GM12864 (cell line): ENCODE measurements around the gene TLK2.
"Not testable (repeated sequence)": the region's sequence is repeated elsewhere in the genome, so short reads cannot be mapped to it uniquely, and the experiment has no call there.

Source experiments
- DNase-seq: peaks from one replicate; pipeline ENCODE4 v3.0.0-alpha.2; 2011; ENCODE audit warnings: low read depth
- H3K4me3 ChIP-seq: 2 replicates; pipeline ENCODE4 v1.5.1; 2011; ENCODE audit warnings: mild to moderate bottlenecking, low read depth, low read length, control low read depth
- CTCF ChIP-seq: IDR thresholded peaks from 2 replicates; pipeline ENCODE4 v1.5.1; 2011; ENCODE audit warnings: low read depth, mild to moderate bottlenecking, moderate library complexity, low read length, control low read depth, inconsistent platforms; ENCODE audit errors: missing control alignments

The TLK2 gene

GRCh38 chr17:62595484-62595883 is 116.9 kb downstream of the TLK2 start:
- no peak for DNase-seq
- no peak overlapping the region for H3K4me3 ChIP-seq
- no peak for TF ChIP-seq CTCF

GRCh38 chr17:62596662-62597061 is 118.0 kb downstream of the TLK2 start:
- no peak for TF ChIP-seq CTCF
- DNase-seq, result no peak
- H3K4me3 ChIP-seq, result no peak overlapping the region

- DNase-seq, result no peak
- H3K4me3 ChIP-seq, result no peak overlapping the region
- TF ChIP-seq CTCF, result no peak
Measured at GRCh38 chr17:62597150-62597549, 118.5 kb downstream of the TLK2 start.

GRCh38 chr17:62597920-62598319 is 119.3 kb downstream of the TLK2 start:
- no peak for TF ChIP-seq CTCF
- no peak for DNase-seq
- no peak overlapping the region for H3K4me3 ChIP-seq

GRCh38 chr17:62599964-62600657 is 121.5 kb downstream of the TLK2 start:
- DNase-seq, result no peak
- H3K4me3 ChIP-seq, result no peak overlapping the region
- TF ChIP-seq CTCF, result no peak

GRCh38 chr17:62600805-62601204 is 122.2 kb downstream of the TLK2 start:
- no peak overlapping the region for H3K4me3 ChIP-seq
- TF ChIP-seq CTCF, result no peak
- DNase-seq, result no peak

GRCh38 chr17:62601471-62601870 is 122.8 kb downstream of the TLK2 start:
- no peak overlapping the region for H3K4me3 ChIP-seq
- no peak for DNase-seq
- no peak for TF ChIP-seq CTCF

GRCh38 chr17:62603783-62604182 is 125.2 kb downstream of the TLK2 start:
- not testable (repeated sequence) for DNase-seq

More at GRCh38 chr17:62603783-62604182, 125.2 kb downstream of the TLK2 start:
- H3K4me3 ChIP-seq, result not testable (repeated sequence)
